H1 (cell line): ENCODE results near the gene POLD1. TPM values are rescaled to one million over a fixed set of nuclear protein-coding genes. Genes with fewer than 3 reads are reported as not detected.

Experiments
- CTCF ChIA-PET: fragments of 300-600 bp; sonication (Branson Sonifier 250); formaldehyde crosslinking; loops from one replicate; lab custom pipeline; 2021; ENCODE audit not compliant: partially characterized antibody; lab: Charles Lee
- POLR2A ChIA-PET: fragments of 300-600 bp; sonication (Branson Sonifier 250); formaldehyde crosslinking; loops from one replicate; lab custom pipeline; 2021; ENCODE audit warnings: inconsistent platforms; ENCODE audit not compliant: partially characterized antibody; lab: Charles Lee
- DNase-seq, 2 experiments: peaks; one replicate each; pipeline versions ENCODE4 v3.0.0 to v3.0.0-alpha.2; 2010 to 2022; ENCODE audit warnings: low spot score in 2 of 2, low read depth in 1 of 2, mixed read lengths in 1 of 2
- FAIRE-seq: peaks from 2 replicates; lab custom pipeline; 2011; peaks lifted over from hg19 to GRCh38; lab: Jason Lieb, UNC
- H2AFZ ChIP-seq: 2 replicates; pipeline ENCODE4 v1.8.1; 2012; ENCODE audit warnings: low read length, inconsistent platforms
- H2AK5ac ChIP-seq: 2 replicates; pipeline ENCODE4 v1.6.1; 2013; ENCODE audit warnings: low read depth, low read length
- H2BK120ac ChIP-seq: replicated peaks from 2 replicates; pipeline ENCODE3; 2013; ENCODE audit warnings: low read depth, low read length, inconsistent platforms
- H2BK12ac ChIP-seq: 2 replicates; pipeline ENCODE4 v1.6.1; 2013; ENCODE audit warnings: low read depth, low read length
- H2BK15ac ChIP-seq: 2 replicates; pipeline ENCODE4 v1.6.1; 2013; ENCODE audit warnings: low read length
- H2BK20ac ChIP-seq: 2 replicates; pipeline ENCODE4 v1.6.1; 2013; ENCODE audit warnings: low read length
- H2BK5ac ChIP-seq: 2 replicates; pipeline ENCODE4 v1.6.1; 2013; ENCODE audit warnings: low read depth, low read length
- H3K14ac ChIP-seq: 2 replicates; pipeline ENCODE4 v1.6.1; 2013; ENCODE audit warnings: inconsistent platforms; ENCODE audit not compliant: insufficient read length
- H3K18ac ChIP-seq: 2 replicates; pipeline ENCODE4 v1.6.1; 2013; ENCODE audit warnings: low read length; ENCODE audit errors: extremely low read depth
- H3K23ac ChIP-seq: 2 replicates; pipeline ENCODE4 v1.6.1; 2013; ENCODE audit warnings: inconsistent platforms; ENCODE audit not compliant: insufficient read length
- H3K23me2 ChIP-seq: 2 replicates; pipeline ENCODE4 v1.6.1; 2013; ENCODE audit warnings: low read depth, low read length
- H3K27ac ChIP-seq: 2 replicates; pipeline ENCODE4 v1.6.1; 2011; ENCODE audit warnings: low read depth, low read length, inconsistent platforms
- H3K27me3 ChIP-seq, 4 experiments: replicated peaks in 1 of 4; 1 replicate in 1 of 4; 2 replicates in 3 of 4; pipeline versions ENCODE4 v1.6.1 to v1.8.1; 2011 to 2013; ENCODE audit warnings: low read length in 3 of 4, mild to moderate bottlenecking in 3 of 4, inconsistent platforms in 2 of 4, mixed read lengths in 2 of 4, moderate library complexity in 1 of 4; ENCODE audit not compliant: control insufficient read depth in 3 of 4, insufficient read depth in 3 of 4; ENCODE audit errors: extremely low read depth in 1 of 4
- H3K36me3 ChIP-seq, 4 experiments: 2 replicates each; pipeline versions ENCODE4 v1.6.1 to v1.8.1; 2011 to 2013; ENCODE audit warnings: mild to moderate bottlenecking in 4 of 4, low read length in 3 of 4, moderate library complexity in 2 of 4, control low read depth in 1 of 4, inconsistent platforms in 1 of 4; ENCODE audit not compliant: insufficient read depth in 4 of 4, control insufficient read depth in 2 of 4
- H3K4ac ChIP-seq: replicated peaks from 2 replicates; pipeline ENCODE3; 2013; ENCODE audit warnings: low read length, low read depth, mixed read lengths, inconsistent platforms; ENCODE audit not compliant: insufficient read length
- H3K4me1 ChIP-seq, 4 experiments: replicated peaks in 1 of 4; 1 replicate in 1 of 4; 2 replicates in 3 of 4; pipeline versions ENCODE4 v1.6.1 to v1.8.1; 2011 to 2013; ENCODE audit warnings: low read length in 3 of 4, inconsistent platforms in 2 of 4, mixed read lengths in 1 of 4; ENCODE audit not compliant: insufficient read depth in 4 of 4, control insufficient read depth in 3 of 4
- H3K4me2 ChIP-seq, 2 experiments: 2 replicates each; pipeline versions ENCODE4 v1.6.1 to v1.8.1; 2011 to 2013; ENCODE audit warnings: low read depth in 2 of 2, low read length in 2 of 2, control low read depth in 1 of 2, inconsistent platforms in 1 of 2, mild to moderate bottlenecking in 1 of 2; ENCODE audit not compliant: insufficient read depth in 1 of 2
- H3K4me3 ChIP-seq, 4 experiments: fragments of 200-600, 300-600 bp in 1 of 4; sonication (generic), shearing (Covaris generic), sonication (Bioruptor Twin) in 1 of 4; 2 replicates each; pipeline versions ENCODE4 v1.5.1 to v1.8.1; 2011 to 2016; ENCODE audit warnings: low read length in 4 of 4, low read depth in 3 of 4, control low read depth in 2 of 4, inconsistent platforms in 2 of 4, mild to moderate bottlenecking in 2 of 4, mixed read lengths in 1 of 4, moderate library complexity in 1 of 4; ENCODE audit not compliant: insufficient read depth in 2 of 4; ENCODE audit errors: extremely low read depth in 1 of 4
- H3K56ac ChIP-seq: replicated peaks from 2 replicates; pipeline ENCODE3; 2013; ENCODE audit warnings: low read depth, mild to moderate bottlenecking, mixed read lengths, low read length, inconsistent platforms; ENCODE audit not compliant: insufficient read length
- H3K79me1 ChIP-seq: 2 replicates; pipeline ENCODE4 v1.6.1; 2013; ENCODE audit warnings: low read depth, low read length, control low read depth
- H3K79me2 ChIP-seq, 2 experiments: 2 replicates each; pipeline versions ENCODE4 v1.6.1 to v1.8.1; 2012 to 2013; ENCODE audit warnings: low read length in 2 of 2, mild to moderate bottlenecking in 2 of 2, inconsistent platforms in 1 of 2; ENCODE audit not compliant: insufficient read depth in 2 of 2, control insufficient read depth in 1 of 2
- H3K9ac ChIP-seq, 4 experiments: replicated peaks in 1 of 4; 1 replicate in 1 of 4; 2 replicates in 3 of 4; pipeline versions ENCODE4 v1.6.1 to v1.8.1; 2011 to 2013; ENCODE audit warnings: low read depth in 3 of 4, low read length in 3 of 4, control low read depth in 2 of 4, mild to moderate bottlenecking in 2 of 4, moderate library complexity in 2 of 4, inconsistent platforms in 1 of 4; ENCODE audit errors: extremely low read depth in 1 of 4
- H3K9me3 ChIP-seq, 2 experiments: 2 replicates each; pipeline versions ENCODE4 v1.6.1 to v1.8.1; 2012 to 2013; ENCODE audit warnings: mild to moderate bottlenecking in 2 of 2, moderate library complexity in 2 of 2, control low read depth in 1 of 2, inconsistent platforms in 1 of 2, low read depth in 1 of 2, low read length in 1 of 2, mixed read lengths in 1 of 2; ENCODE audit not compliant: insufficient read depth in 2 of 2
- H4K20me1 ChIP-seq, 2 experiments: replicated peaks in 1 of 2; 2 replicates each; pipeline versions ENCODE3 to v1.8.1; 2011 to 2013; ENCODE audit warnings: inconsistent platforms in 2 of 2, low read length in 2 of 2, mild to moderate bottlenecking in 1 of 2; ENCODE audit not compliant: insufficient read depth in 2 of 2, control insufficient read depth in 1 of 2
- H4K5ac ChIP-seq: 2 replicates; pipeline ENCODE4 v1.6.1; 2013; ENCODE audit warnings: low read length, low read depth, mixed read lengths, inconsistent platforms; ENCODE audit not compliant: insufficient read length
- H4K8ac ChIP-seq: 2 replicates; pipeline ENCODE4 v1.8.0; 2013; ENCODE audit warnings: mild to moderate bottlenecking, moderate library complexity, low read length, inconsistent platforms; ENCODE audit not compliant: insufficient read depth; ENCODE audit errors: extremely low read depth
- H4K91ac ChIP-seq: replicated peaks from 2 replicates; pipeline ENCODE3; 2013; ENCODE audit warnings: low read length, mixed read lengths, inconsistent platforms; ENCODE audit not compliant: insufficient read length
- CBX5 ChIP-seq: fragments of 300-800, 300-1000 bp; sonication (generic); IDR thresholded peaks from 2 replicates; pipeline ENCODE4 v1.7.1; 2016; ENCODE audit warnings: antibody characterized with exemption, low read length, low read depth
- CBX8 ChIP-seq: fragments of 300-800, 300-1000 bp; sonication (generic); IDR thresholded peaks from 2 replicates; pipeline ENCODE4 v1.7.1; 2016; ENCODE audit warnings: low read depth, low read length, borderline replicate concordance
- CHD1 ChIP-seq: IDR thresholded peaks from 2 replicates; pipeline ENCODE4 v1.6.1; 2012; ENCODE audit warnings: low read depth, low read length, improper control_type of control experiment
- CHD2 ChIP-seq: IDR thresholded peaks from 2 replicates; pipeline ENCODE4 v1.6.1; 2012; ENCODE audit warnings: low read length, improper control_type of control experiment
- EZH2 ChIP-seq: fragments of 200-600 bp; sonication (generic); IDR thresholded peaks from 2 replicates; pipeline ENCODE4 v1.7.1; 2012; ENCODE audit warnings: low read depth, mild to moderate bottlenecking, moderate library complexity, low read length, inconsistent platforms; ENCODE audit not compliant: severe bottlenecking
- HDAC2 ChIP-seq, 2 experiments: fragments of 300-600 bp in 1 of 2; sonication (generic) in 1 of 2; IDR thresholded peaks; 2 replicates each; pipeline ENCODE4 v1.6.1; 2011 to 2012; ENCODE audit warnings: low read depth in 2 of 2, low read length in 2 of 2, mild to moderate bottlenecking in 2 of 2, moderate library complexity in 2 of 2, borderline replicate concordance in 1 of 2, inconsistent platforms in 1 of 2
- MAFK ChIP-seq: IDR thresholded peaks from 2 replicates; pipeline ENCODE4 v1.6.1; 2012; ENCODE audit warnings: low read depth, mild to moderate bottlenecking, improper control_type of control experiment, low read length
- PHF8 ChIP-seq: fragments of 200-600 bp; sonication (generic); conservative IDR thresholded peaks from 2 replicates; pipeline ENCODE4 v1.7.1; 2012; ENCODE audit warnings: low read depth, mild to moderate bottlenecking, inconsistent platforms, low read length, moderate library complexity
- SRF ChIP-seq: IDR thresholded peaks from 2 replicates; pipeline ENCODE4 v1.6.1; 2011; ENCODE audit warnings: mild to moderate bottlenecking, low read depth, low read length, moderate library complexity
- ZNF274 ChIP-seq: IDR thresholded peaks from 2 replicates; pipeline ENCODE4 v1.7.0; 2012; ENCODE audit warnings: low read length, borderline replicate concordance; ENCODE audit errors: extremely low read depth
- WGBS, 2 experiments: shearing (Covaris generic) in 1 of 2; methylation state at CpG; one replicate each; pipeline versions ENCODE4 v1.1.6 to v1.1.7; 2013 to 2015; ENCODE audit warnings: low lambda C conversion rate in 2 of 2, mixed read lengths in 2 of 2, inconsistent platforms in 1 of 2, low coverage in 1 of 2, missing lambda C conversion rate in 1 of 2; ENCODE audit not compliant: insufficient replicate concordance in 2 of 2, insufficient coverage in 1 of 2, insufficient read length in 1 of 2; ENCODE audit errors: extremely low coverage in 1 of 2, missing lambda C conversion rate in 1 of 2; 5-methylcytosine and 5-hydroxymethylcytosine counted together
- polyA plus RNA-seq, 7 experiments: library from polyadenylated mRNA; depleted of rRNA in 3 of 7; stranded (reverse) in 5 of 7; unstranded in 2 of 7; fragments of >200 nt in 5 of 7; fragments of 200-250 nt in 2 of 7; gene quantifications; 1 replicate in 5 of 7; 2 replicates in 1 of 7; 4 replicates in 1 of 7; pipeline versions ENCODE4 v1.2.1 to v1.2.3, GENCODE V29; 2011 to 2013; ENCODE audit warnings: missing spikeins in 2 of 7, mixed read lengths in 2 of 7
- total RNA-seq: library from RNA; stranded (reverse); fragmentation: NEBNext Ultra II Directional; extraction: Animal tissue kit (Norgen Biotek cat#: 25700); gene quantifications from 2 replicates; pipeline ENCODE4 v1.2.1, GENCODE V29; 2021

Gene POLD1
- total and polyA plus RNA-seq, 2 of the 8 experiments (the other 6 are each of a cell fraction or from before 2014, with no cell fraction given): 141 to 142 TPM

GRCh38 chr19:50416034-50416977, 32.2 kb downstream of the POLD1 start:
- no peak overlapping the region for H4K91ac ChIP-seq
- no peak overlapping the region for H3K27ac ChIP-seq
- 90% methylated on average over 24 of the region's 35 CpGs; no CpG with 5 or more reads in 1 of the 2 experiments for WGBS, 2 experiments
- no peak overlapping the region for H3K4me3 ChIP-seq
- H3K14ac ChIP-seq: no peak overlapping the region
- H3K4me2 ChIP-seq: no peak overlapping the region
- ChIA-PET CTCF (interaction anchor here (0.6 to 3.2 kb wide), 13 partner anchors 8 to 62 kb away, joined by 3 to 22 read pairs (median 5); no protein-coding TSS in a partner anchor), POLR2A (interaction anchor here (0.8 to 2.4 kb wide), 13 partner anchors 11 to 63 kb away, joined by 3 to 15 read pairs (median 4); partner anchors contain the start of gene POLD1)
- no peak overlapping the region for H3K4ac ChIP-seq
- no peak overlapping the region for H4K8ac ChIP-seq
- H2BK15ac ChIP-seq: peak overlapping the region; percentile 46; the same call in 1 of the 2 replicates
- H2BK5ac ChIP-seq: no peak overlapping the region
- H3K9ac ChIP-seq: no peak overlapping the region
- H2AFZ ChIP-seq: no peak overlapping the region
- peaks cover 12% of the 10 kb centered on the region; the same call in 1 of the 2 replicates for H3K23me2 ChIP-seq
- no peak overlapping the region for H2BK20ac ChIP-seq
- H2BK120ac ChIP-seq: no peak overlapping the region
- no peak for DNase-seq
- H3K36me3 ChIP-seq: peaks cover 0 to 9% (median 0%) of the 10 kb centered on the region in 4 experiments; a peak in 1 of 8 replicates
- H3K18ac ChIP-seq: no peak overlapping the region
- no peak overlapping the region for H3K56ac ChIP-seq
- 0 out of 2 replicates have a peak overlapping the region, but pooled peaks have one; percentile 48 for H2AK5ac ChIP-seq
- no peak overlapping the region for H2BK12ac ChIP-seq
- H4K20me1 ChIP-seq: peaks cover 0 to 8% of the 10 kb centered on the region in 2 experiments
- H3K79me1 ChIP-seq: peaks cover 2% of the 10 kb centered on the region; the same call in 1 of the 2 replicates
- no peak overlapping the region for H4K5ac ChIP-seq
- no peaks in the 10 kb centered on the region for H3K9me3 ChIP-seq
- peaks cover 0 to 20% (median 12%) of the 10 kb centered on the region in 4 experiments; a peak in 6 of 7 replicates for H3K4me1 ChIP-seq
- no peak for FAIRE-seq
- H3K27me3 ChIP-seq: peaks cover 0 to 2% (median 0%) of the 10 kb centered on the region in 4 experiments; a peak in 1 of 7 replicates
- no peak overlapping the region for H3K23ac ChIP-seq
- H3K79me2 ChIP-seq: no peaks in the 10 kb centered on the region
- no peak for TF ChIP-seq CHD2
- TF ChIP-seq PHF8: no peak
- TF ChIP-seq CBX5: no peak
- no peak for TF ChIP-seq CBX8
- TF ChIP-seq MAFK: no peak
- TF ChIP-seq ZNF274: no peak
- no peak for TF ChIP-seq EZH2
- no peak for TF ChIP-seq CHD1
- TF ChIP-seq HDAC2 (IDR thresholded peaks at IDR 0.05; ENCODE audit: borderline replicate concordance in 1 of 2, low read depth in 2 of 2, low read length in 2 of 2): no peak
- no peak for TF ChIP-seq SRF
